Peyer's patch (tissue), 4 donors: Measurements from ENCODE around the gene USP32.

Experiments
- CTCF ChIP-seq, 6 experiments: fragments of 450-650 bp in 4 of 6; fragments of 200-600 bp in 2 of 6; sonication (generic) in 1 of 6; IDR thresholded peaks; one replicate each; pipeline ENCODE4 v1.5.1; 2017 to 2019; ENCODE audit warnings: antibody characterized with exemption in 6 of 6, mild to moderate bottlenecking in 3 of 6, moderate library complexity in 1 of 6
- POLR2A ChIP-seq, 2 donors: fragments of 450-650 bp; IDR thresholded peaks; one replicate each; pipeline ENCODE4 v1.5.1; 2017; ENCODE audit warnings: antibody characterized with exemption in 2 of 2, mild to moderate bottlenecking in 2 of 2, moderate library complexity in 2 of 2

GRCh38 chr17:60325730-60326524 lies 66.0 kb downstream of the USP32 start:
- TF ChIP-seq CTCF (IDR thresholded peaks at IDR 0.05) = no peak
- TF ChIP-seq POLR2A (IDR thresholded peaks at IDR 0.05) = no peak
